PC-3 (cell line): ENCODE data around the gene MPO. TPM values are rescaled to one million over a fixed set of nuclear protein-coding genes. Genes with fewer than 3 reads are reported as not detected.
A peak's percentile ranks its signal among the peaks of the same experiment; 100 is the strongest.

Source experiments
- ATAC-seq: fragments of 200-7000 bp; cut with Tn5 transposase; 2 replicates; pipeline ENCODE4 v1.9.1; 2020; ENCODE audit warnings: mild to moderate bottlenecking, moderate library complexity
- BruUV-seq: library from RNA; stranded (reverse); fragments of 400-500 nt; replicated peaks from 2 replicates; lab custom pipeline; 2021; lab: Mats Ljungman, UMichigan
- CTCF ChIA-PET: fragments of 300-600 bp; sonication (Branson Sonifier 250); formaldehyde crosslinking; loops from one replicate; lab custom pipeline; 2022; ENCODE audit warnings: antibody characterized with exemption; lab: Charles Lee
- POLR2A ChIA-PET: fragments of 300-600 bp; sonication (Branson Sonifier 250); formaldehyde crosslinking; loops from one replicate; lab custom pipeline; 2022; ENCODE audit warnings: antibody characterized with exemption; ENCODE audit not compliant: unreplicated experiment; lab: Charles Lee
- DNase-seq: peaks from one replicate; pipeline ENCODE4 v3.0.0-alpha.2; 2015
- H2AFZ ChIP-seq: fragments of 300-600 bp; sonication (generic); 2 replicates; pipeline ENCODE4 v1.6.0; 2016; ENCODE audit warnings: antibody characterized with exemption, low read length
- H3F3A ChIP-seq: fragments of 300-600 bp; sonication (generic); one replicate; pipeline ENCODE4 v1.6.0; 2017; ENCODE audit warnings: antibody characterized with exemption, low read length, control low read depth, mild to moderate bottlenecking; ENCODE audit not compliant: unreplicated experiment
- H3K27ac ChIP-seq: fragments of 300-600 bp; sonication (generic); 2 replicates; pipeline ENCODE4 v1.5.1; 2016; ENCODE audit warnings: mild to moderate bottlenecking, low read length
- H3K27me3 ChIP-seq: fragments of 300-600 bp; sonication (generic); 2 replicates; pipeline ENCODE4 v1.6.1; 2016; ENCODE audit warnings: low read length, mixed read lengths
- H3K36me3 ChIP-seq: fragments of 300-600 bp; sonication (generic); 2 replicates; pipeline ENCODE4 v1.6.1; 2016; ENCODE audit warnings: low read depth, mixed run types, low read length, mixed read lengths
- H3K4me1 ChIP-seq: fragments of 300-600 bp; sonication (generic); 2 replicates; pipeline ENCODE4 v1.5.1; 2016; ENCODE audit warnings: low read length; ENCODE audit not compliant: insufficient read depth
- H3K4me2 ChIP-seq: fragments of 300-600 bp; sonication (generic); 2 replicates; pipeline ENCODE4 v1.6.0; 2016; ENCODE audit warnings: low read length
- H3K4me3 ChIP-seq: fragments of 300-600 bp; sonication (generic); 2 replicates; pipeline ENCODE4 v1.5.1; 2016; ENCODE audit warnings: mild to moderate bottlenecking, low read length, mixed read lengths
- H3K79me2 ChIP-seq: fragments of 300-600 bp; sonication (generic); 2 replicates; pipeline ENCODE4 v1.6.1; 2017; ENCODE audit warnings: low read length, mixed read lengths
- H3K9ac ChIP-seq: fragments of 300-600 bp; sonication (generic); 2 replicates; pipeline ENCODE4 v1.6.0; 2016; ENCODE audit warnings: mild to moderate bottlenecking, low read length
- H3K9me2 ChIP-seq: fragments of 300-600 bp; sonication (generic); replicated peaks from 2 replicates; pipeline ENCODE4 v1.6.1; 2016; ENCODE audit warnings: mixed run types, low read length, mixed read lengths
- H3K9me3 ChIP-seq: fragments of 300-600 bp; sonication (generic); 2 replicates; pipeline ENCODE4 v1.6.1; 2016; ENCODE audit warnings: low read length, mixed read lengths
- H4K20me1 ChIP-seq: fragments of 300-600 bp; sonication (generic); 2 replicates; pipeline ENCODE4 v1.6.1; 2016; ENCODE audit warnings: low read length, mixed read lengths
- EZH2 ChIP-seq: fragments of 300-600 bp; sonication (generic); IDR thresholded peaks from one replicate; pipeline ENCODE4 v1.6.1; 2017; ENCODE audit warnings: antibody characterized with exemption, mild to moderate bottlenecking, low read length; ENCODE audit not compliant: unreplicated experiment
- EZH2phosphoT487 ChIP-seq: fragments of 300-600 bp; sonication (generic); IDR thresholded peaks from 2 replicates; pipeline ENCODE4 v1.6.1; 2018; ENCODE audit warnings: mild to moderate bottlenecking, antibody characterized with exemption, low read length, borderline replicate concordance
- intact Hi-C: fragments of 100-400 bp; cut with micrococcal nuclease; formaldehyde crosslinking; loops from 2 replicates; pipeline ENCODE4 v1.9.0; 2023
- total RNA-seq: library from RNA; depleted of rRNA; stranded (reverse); fragments of >200 nt; gene quantifications from 2 replicates; pipeline ENCODE4 v1.2.3, GENCODE V29; 2014
- TF ChIP-seq, protein P1 (sequence below): fragments of 300-600 bp; sonication (generic); conservative IDR thresholded peaks from 2 replicates; pipeline ENCODE4 v1.5.1; 2017; ENCODE audit warnings: antibody characterized with exemption, low read depth, mild to moderate bottlenecking, low read length

The MPO gene
- total RNA-seq, 1 experiment from 2014 or later: not detected

DNA sequence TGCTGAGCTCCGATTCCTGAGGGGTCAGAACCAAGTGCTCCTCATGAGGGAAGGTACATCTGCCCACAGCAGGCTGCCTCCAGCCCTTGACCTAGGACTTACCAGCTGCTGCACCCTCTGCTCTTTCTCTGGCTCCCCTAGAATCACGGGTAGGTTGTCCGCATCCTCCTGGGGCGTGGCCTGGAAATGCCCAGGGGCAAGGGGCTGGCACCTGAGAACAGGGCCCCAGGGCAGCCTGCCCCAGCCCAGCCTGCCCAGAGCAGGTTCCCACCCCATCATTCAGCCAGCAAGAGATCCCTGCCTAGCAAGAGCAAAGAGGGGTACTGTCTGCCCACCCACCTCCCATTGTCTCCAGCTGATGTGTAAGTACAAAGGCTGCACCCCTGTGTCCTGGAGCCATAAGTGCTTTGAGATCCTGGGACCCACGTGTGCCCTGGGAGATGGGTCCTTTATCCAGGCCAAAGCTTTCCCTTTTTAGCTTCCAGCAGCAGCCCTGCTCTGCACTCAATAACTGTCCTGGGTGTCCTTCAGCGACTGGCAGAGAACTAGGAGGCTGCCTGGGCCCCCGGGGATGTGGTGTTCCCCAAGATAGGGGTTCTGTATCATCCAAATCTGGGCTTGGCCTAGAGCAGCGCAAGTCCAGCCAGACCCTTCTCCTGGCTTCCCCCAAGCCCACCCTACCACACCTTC is 42.8 kb upstream of the MPO start:
- no peaks in the 10 kb centered on the region for H4K20me1 ChIP-seq
- TF ChIP-seq EZH2 (no peak), EZH2phosphoT487 (no peak)
- TF ChIP-seq, protein P1, sequence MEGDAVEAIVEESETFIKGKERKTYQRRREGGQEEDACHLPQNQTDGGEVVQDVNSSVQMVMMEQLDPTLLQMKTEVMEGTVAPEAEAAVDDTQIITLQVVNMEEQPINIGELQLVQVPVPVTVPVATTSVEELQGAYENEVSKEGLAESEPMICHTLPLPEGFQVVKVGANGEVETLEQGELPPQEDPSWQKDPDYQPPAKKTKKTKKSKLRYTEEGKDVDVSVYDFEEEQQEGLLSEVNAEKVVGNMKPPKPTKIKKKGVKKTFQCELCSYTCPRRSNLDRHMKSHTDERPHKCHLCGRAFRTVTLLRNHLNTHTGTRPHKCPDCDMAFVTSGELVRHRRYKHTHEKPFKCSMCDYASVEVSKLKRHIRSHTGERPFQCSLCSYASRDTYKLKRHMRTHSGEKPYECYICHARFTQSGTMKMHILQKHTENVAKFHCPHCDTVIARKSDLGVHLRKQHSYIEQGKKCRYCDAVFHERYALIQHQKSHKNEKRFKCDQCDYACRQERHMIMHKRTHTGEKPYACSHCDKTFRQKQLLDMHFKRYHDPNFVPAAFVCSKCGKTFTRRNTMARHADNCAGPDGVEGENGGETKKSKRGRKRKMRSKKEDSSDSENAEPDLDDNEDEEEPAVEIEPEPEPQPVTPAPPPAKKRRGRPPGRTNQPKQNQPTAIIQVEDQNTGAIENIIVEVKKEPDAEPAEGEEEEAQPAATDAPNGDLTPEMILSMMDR: no peak
- H3K4me2 ChIP-seq: peak overlapping the region; percentile 93
- peak overlapping the region; percentile 75; the same call in 1 of the 2 replicates for H3K4me3 ChIP-seq
- no peaks in the 10 kb centered on the region for H3K36me3 ChIP-seq
- peaks cover 8% of the 10 kb centered on the region; the same call in 1 of the 2 replicates for H3K4me1 ChIP-seq
- H2AFZ ChIP-seq: peak overlapping the region; percentile 94
- ATAC-seq (no peak), DNase-seq (no peak)
- no peaks in the 10 kb centered on the region for H3F3A ChIP-seq
- no TSS peak for BruUV-seq
- no peak overlapping the region for H3K9ac ChIP-seq
- no peaks in the 10 kb centered on the region for H3K27me3 ChIP-seq
- H3K79me2 ChIP-seq: no peaks in the 10 kb centered on the region
- intact Hi-C loops: loop anchor here (1.0 kb wide), 1 partner anchor 29 kb away; the partner anchor contains the start of gene SUPT4H1
- no peaks in the 10 kb centered on the region for H3K9me2 ChIP-seq
- H3K9me3 ChIP-seq: no peaks in the 10 kb centered on the region
- CTCF ChIA-PET: no interaction called here
- H3K27ac ChIP-seq: no peak overlapping the region
- POLR2A ChIA-PET: no interaction called here

DNA sequence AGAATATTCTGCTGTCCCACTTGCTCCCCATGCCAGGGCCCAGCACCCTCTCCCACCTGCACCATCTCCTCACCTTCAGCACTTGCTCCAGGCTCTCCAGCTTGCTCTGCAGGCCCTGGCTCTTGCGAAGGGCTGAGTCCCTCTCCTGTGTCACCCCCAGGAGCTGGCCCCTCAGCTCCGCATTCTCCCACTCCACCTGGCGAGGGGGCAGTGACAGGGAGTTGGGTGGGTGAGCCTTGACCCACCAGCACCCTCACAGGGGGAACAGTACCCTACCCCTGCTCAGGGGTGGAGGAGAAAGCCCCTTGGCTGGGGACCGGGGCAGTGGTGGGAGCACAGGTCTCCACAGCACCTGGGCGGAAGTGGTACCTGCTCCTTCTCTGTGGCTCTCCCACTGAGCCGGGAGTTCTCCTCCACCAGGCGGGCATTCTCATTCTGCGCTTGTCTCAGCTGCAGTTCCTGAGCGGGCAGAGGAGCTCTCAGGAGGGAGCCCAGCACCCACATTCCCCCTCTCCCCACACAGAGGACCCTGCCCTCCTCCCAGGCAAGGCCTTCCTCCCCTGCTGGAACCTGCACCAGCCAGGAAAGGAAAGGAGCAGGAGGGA is 41.9 kb upstream of the MPO start:
- DNase-seq (no peak), ATAC-seq (no peak)
- Histone ChIP-seq H3K27me3 (no peaks in the 10 kb centered on the region), H3K9me3 (no peaks in the 10 kb centered on the region), H3K4me2 (no peak overlapping the region), H3F3A (no peaks in the 10 kb centered on the region), H3K9me2 (no peaks in the 10 kb centered on the region), H3K4me1 (peaks cover 13% of the 10 kb centered on the region), H3K9ac (no peak overlapping the region), H3K36me3 (no peaks in the 10 kb centered on the region), H2AFZ (no peak overlapping the region), H3K4me3 (no peak overlapping the region), H4K20me1 (no peaks in the 10 kb centered on the region), H3K27ac (no peak overlapping the region), H3K79me2 (no peaks in the 10 kb centered on the region)
- intact Hi-C loops: no loop called here
- ChIA-PET POLR2A (no interaction called here), CTCF (no interaction called here)
- BruUV-seq: no TSS peak
- TF ChIP-seq, protein P1: no peak
- TF ChIP-seq EZH2 (no peak), EZH2phosphoT487 (no peak)
